HG03521 (cell line): ENCODE data around the gene VPS18.

Source experiments
- ATAC-seq: cut with Tn5 transposase; IDR thresholded peaks from one replicate; pipeline ENCODE4 v1.9.1; 2021; ENCODE audit warnings: mild to moderate bottlenecking, moderate library complexity; ENCODE audit not compliant: unreplicated experiment

Gene VPS18

DNA sequence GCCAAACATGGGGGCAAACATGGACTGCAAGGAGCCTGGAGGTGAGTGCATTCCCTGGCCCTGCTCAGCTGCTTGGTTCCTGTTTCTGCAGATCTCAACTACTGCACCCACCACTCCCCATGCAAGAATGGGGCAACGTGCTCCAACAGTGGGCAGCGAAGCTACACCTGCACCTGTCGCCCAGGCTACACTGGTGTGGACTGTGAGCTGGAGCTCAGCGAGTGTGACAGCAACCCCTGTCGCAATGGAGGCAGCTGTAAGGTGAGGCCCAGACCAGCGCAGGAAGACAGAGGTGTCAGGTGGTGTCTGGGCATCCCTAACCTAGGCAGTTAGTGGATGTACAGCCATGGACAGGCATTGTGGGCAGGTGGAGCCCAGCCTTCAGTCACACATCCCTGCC is 40.2 kb downstream of the VPS18 start:
- ATAC-seq: no peak

GRCh38 chr15:40936234-40936708 is 42.0 kb downstream of the VPS18 start:
- no peak for ATAC-seq

GRCh38 chr15:40936709-40937666 is 42.7 kb downstream of the VPS18 start:
- no peak for ATAC-seq

- no peak for ATAC-seq
Measured at GRCh38 chr15:40937762-40938535, 43.7 kb downstream of the VPS18 start.

DNA sequence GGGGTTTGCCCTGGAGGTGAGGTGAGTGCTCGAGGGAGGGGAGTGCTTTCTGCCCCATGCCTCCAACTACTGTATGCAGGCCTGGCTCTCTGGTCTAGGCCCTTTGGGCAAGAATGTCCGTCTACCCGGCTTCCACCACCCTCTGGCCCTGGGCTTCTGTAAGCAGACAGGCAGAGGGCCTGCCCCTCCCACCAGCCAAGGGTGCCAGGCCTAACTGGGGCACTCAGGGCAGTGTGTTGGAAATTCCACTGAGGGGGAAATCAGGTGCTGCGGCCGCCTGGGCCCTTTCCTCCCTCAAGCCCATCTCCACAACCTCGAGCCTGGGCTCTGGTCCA is 44.3 kb downstream of the VPS18 start:
- ATAC-seq: no peak

GRCh38 chr15:40940296-40940801 is 46.1 kb downstream of the VPS18 start:
- ATAC-seq: no peak

GRCh38 chr15:40941068-40941527 is 46.8 kb downstream of the VPS18 start:
- ATAC-seq: no peak

- peak; percentile 68 for ATAC-seq
Measured at GRCh38 chr15:40941528-40942336, 47.5 kb downstream of the VPS18 start.

DNA sequence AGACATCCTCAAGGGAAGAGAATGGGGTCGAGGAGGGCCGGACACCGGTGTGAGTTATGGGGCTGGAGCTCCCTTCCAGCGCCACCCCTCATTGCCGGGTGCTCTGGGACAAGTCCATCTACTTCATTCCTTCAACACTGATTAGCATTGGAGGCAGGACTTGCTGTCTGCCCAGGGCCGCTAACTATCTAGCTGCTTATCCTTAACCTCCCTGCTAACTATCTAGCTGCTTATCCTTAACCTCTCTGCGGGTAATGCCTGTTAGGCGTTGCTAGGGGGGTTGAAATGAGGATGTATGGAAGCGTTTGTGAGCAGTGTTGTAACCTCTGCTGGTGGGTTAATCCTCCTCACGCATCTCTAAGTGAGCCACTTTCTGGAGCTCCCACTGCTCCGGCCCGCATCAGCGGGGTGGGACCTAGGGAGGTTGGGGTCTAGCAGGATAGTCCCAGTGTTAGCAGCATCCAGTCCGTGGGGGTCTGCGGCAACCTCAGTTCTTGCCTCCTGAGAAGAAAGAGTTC is 48.1 kb downstream of the VPS18 start:
- no peak for ATAC-seq

DNA sequence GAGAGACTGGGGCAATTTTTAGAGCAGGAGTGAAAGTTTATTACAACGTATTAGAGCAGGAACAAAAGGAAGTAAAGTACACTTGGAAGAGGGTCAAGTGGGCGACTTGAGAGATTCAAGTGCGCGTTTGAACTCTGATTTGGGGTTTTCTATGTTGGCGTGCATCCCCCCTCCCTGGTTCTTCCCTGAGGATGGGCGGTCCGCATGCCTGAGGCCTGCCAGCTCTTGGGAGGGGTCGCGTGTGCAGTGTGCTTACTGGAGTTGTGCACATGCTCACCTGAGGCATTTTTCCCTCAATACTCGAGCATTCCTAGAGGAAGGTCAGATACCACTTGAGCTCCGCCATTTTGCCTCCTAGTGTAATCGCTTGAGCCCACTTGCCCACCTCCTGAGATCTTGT is 48.6 kb downstream of the VPS18 start:
- no peak for ATAC-seq

- ATAC-seq: no peak
Measured at GRCh38 chr15:40943764-40944365, 49.6 kb downstream of the VPS18 start.

DNA sequence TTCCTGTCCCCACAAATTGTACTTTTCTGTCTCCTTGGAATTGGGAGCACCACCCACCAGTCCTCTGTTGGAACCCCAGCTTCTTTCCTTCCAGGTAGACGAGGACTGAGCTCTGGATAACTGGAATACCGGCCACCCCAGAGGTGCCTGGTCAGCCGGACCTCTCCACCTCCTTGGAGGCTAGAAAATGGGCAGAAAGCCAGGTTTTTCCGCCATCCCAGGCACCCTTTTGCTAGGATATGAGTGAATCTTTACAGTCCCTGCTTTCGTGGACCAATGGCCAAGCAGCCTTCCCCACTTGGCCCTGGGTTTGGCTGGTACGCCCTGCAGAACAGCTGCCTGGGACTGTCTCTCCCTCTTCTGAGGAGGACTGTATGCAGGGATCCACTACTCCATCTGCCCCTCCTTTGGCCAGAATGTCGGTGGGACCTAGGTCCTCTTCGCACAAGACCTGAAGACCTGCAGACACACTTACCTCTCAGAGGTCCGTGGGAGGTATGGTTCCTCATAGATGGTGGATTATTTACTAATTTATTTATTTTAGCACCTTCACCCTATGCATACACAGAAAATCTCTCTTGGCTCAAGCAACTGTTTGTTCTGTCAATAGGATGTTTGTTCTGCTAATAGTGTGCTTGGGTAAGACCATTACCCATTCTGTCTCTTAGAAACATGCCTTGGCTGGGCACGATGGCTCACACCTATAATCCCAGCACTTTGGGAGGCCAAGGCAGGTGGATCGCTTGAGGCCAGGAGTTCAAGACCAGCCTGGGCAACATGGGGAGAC is 50.5 kb downstream of the VPS18 start:
- no peak for ATAC-seq

DNA sequence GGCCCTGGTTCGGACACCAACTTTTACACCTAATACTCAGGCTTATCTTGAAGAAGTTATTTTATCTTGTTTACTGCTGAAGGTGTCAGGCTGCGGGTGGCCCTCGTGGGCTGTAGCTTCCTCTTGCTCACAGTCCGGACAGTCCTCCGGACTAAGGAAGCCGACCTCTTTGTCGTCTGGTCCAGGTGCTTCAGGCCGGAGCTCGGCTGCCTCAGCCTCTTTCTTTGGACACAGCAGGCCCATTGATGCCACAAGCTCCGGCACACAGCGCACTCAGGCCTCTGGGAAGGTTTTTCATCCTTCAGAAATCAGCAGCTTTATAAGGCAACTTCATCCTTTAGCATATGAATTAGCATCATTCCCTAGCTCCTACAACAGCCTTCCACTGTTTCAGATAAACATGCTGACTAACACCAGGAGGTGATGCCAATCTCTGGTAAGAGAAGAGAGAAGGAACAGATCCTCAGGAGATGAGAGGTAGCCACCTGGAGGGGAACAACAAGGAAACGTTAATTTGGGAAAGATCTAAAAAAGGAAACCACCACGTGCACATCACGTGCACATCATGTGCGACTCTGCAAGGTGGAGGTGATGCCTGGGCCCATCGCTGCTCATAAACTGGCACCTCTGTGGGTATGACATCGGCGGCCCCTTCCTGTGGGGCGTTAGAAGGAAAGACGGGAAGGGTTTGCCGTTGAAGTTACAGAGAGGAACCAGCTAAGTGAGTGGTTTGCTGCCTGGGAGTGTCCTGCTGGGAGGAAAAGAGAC is 54.6 kb downstream of the VPS18 start:
- ATAC-seq: no peak

- no peak for ATAC-seq
Measured at GRCh38 chr15:40949756-40950207, 55.5 kb downstream of the VPS18 start.

- ATAC-seq: no peak
Measured at GRCh38 chr15:40951764-40952163, 57.5 kb downstream of the VPS18 start.

- no peak for ATAC-seq
Measured at GRCh38 chr15:40952301-40952900, 58.2 kb downstream of the VPS18 start.

DNA sequence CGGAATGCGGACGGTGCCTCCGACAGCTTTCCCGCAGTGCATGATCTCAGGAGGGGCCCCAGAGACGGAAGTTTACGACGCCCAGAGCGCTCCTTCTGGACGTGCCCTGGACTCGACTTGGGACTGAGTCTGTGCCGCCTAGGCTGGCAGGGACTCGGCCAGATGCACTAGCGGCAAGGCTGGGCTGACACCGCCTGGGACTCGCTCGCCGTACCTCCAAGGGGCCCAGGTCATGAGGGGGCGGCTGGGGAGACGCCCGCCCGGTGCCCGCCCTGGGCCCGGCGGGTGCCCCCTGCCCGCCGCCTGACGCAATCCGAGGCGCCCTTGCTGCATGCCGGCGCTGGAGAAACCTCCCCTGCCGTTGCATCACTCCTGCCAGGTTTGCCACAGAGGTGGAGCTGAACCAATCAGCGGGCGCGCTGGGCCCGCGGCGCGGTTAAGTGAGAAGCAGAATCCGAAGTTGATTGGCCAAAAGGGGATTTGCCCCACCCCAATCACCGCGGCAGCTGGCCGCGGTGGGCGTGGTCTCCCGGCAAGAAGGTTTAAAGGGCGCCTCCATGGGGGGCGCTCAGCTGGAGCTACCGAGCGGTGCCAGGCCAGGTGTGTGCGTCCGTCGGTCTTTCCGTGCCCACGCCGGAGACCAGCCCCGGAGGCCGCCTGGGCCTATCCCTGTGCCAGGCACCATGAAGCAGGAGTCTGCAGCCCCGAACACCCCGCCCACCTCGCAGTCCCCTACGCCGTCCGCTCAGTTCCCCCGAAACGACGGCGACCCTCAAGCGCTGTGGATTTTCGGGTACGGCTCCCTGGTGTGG is 58.9 kb downstream of the VPS18 start, which contains the start of gene CHAC1:
Gene CHAC1, plus strand, starts transcription at position 571 of the 812 bp plus-strand sequence. Its CDS starts 113 bp downstream, at position 684.
- ATAC-seq: peak; percentile 87
